Placental epithelial cell (primary cell): ENCODE data around the gene VPS51. TPM values are rescaled to one million over a fixed set of nuclear protein-coding genes. Genes with fewer than 3 reads are reported as not detected.

Experiments used
- small RNA-seq: library from RNA; depleted of rRNA; stranded (forward); fragments of <200 nt; gene quantifications from one replicate; pipeline ENCODE3, GENCODE V24; 2012
- total RNA-seq: library from RNA; depleted of rRNA; stranded (reverse); fragments of >200 nt; gene quantifications from 2 replicates; pipeline ENCODE4 v1.2.3, GENCODE V29; 2012

VPS51 gene
- 196 and 371 TPM in 2 replicates for total RNA-seq

DNA sequence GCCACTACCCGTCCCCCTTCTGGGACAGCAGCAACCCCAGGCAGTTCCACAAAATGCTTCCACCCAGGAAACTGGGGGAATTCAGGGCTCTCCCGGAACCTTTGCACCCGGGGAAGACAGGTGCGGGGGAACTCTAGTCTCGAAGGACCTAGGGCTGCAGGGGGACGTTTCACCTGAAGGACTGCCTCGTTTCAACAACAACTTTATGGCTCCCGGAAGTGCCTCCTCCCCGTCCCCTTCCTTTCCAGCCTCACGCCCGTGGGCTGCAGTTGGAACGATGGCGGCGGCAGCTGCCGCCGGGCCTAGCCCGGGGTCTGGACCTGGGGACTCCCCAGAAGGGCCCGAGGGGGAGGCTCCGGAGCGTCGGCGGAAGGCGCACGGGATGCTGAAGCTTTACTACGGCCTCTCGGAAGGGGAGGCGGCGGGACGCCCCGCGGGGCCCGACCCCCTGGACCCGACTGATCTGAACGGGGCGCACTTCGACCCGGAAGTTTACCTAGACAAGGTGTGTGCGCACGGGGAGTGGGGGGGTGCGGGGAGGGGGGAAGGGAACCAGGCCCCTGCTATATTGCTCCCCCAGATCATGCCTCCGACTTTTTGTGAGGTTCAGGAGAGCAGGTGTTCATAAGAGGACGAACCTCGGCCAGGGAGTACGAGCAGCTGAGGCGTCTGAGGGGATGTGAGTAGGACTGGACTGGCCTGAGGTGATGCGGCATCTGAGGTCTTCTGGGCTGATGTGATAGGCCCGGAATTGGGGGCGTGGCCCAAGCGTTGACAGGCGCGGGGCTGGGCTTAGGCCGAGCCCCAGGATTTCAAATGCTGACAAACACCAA, at the start of gene VPS51:
VPS51 (plus strand) TSS at position 241 of the 833 bp plus-strand sequence; CDS start at position 278, 37 bp downstream.

DNA sequence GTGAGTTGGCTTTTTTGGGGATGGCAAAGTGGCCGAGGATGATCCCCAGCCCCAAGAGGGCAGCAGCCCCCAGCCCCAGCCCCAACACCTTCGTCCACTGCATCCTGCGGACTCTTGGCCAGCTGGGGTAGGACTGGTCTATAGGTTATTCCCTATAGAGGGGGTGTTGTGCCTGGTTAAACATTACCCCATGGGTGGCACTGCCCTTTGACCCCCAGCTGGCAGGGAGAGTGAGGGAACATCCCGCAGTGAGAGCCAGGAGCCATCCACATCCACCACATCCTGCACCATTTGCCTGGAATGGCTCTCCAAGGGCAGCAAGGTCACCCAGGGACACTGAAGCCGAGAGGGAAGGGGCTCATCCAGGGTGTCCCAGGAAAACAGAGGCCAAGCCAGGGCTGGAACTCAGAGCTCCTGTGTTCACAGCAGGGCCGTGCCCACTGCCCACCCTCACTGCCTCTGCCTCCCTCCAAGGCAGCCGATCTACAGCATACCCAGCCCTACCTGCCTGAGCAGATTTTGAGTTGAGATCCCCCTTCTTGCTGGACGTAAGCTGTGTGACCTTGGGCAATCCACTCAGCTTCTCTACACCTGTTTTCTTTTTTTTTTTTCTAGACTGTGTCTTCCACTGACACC, 37.5 kb upstream of the VPS51 start, which contains the start of gene NAALADL1:
NAALADL1 (minus strand) TSS at position 135 of the 636 bp plus-strand sequence; CDS start at position 103, 32 bp downstream.

DNA sequence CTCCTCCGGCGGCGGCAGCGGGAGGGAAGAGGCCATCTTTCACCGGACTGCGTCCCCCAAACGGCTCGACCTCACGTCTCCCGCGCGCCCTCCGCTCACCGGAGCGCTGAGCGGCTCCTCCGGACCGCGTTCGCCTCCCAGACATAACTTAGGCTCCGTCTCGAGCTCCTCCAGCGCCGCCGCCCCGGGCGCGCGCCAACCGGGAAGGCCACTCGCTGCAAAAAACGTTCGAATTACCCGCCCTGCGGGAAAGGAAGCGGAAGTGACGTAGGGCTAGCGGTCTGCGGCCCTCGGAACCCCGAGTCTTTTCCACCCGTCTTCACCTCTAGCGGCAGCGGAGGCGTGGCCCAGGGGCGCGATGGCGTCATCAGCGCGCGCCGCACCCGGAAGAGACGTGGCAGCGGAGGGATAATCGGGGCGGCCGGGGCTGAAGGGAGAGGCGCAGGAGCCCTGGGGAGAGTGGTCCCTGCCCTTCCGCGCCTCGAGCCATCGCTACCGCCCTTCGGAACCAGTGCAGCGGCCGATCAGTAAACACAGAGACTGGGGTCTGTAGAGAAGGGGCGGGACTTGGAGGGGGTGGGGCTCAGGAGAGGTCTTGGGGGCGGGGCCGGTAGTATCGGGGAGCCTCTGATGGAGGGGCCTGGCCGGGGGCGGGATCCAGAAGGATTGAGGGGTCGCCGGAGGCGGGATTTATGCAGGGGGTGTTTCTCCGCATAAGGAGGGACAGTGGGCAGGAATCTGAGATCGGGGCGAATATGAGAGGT, 12.0 kb upstream of the VPS51 start, which contains the start of the genes CDCA5 and ZFPL1:
CDCA5 (minus strand) TSS at position 207 of the 764 bp plus-strand sequence; CDS start at position 145, 62 bp downstream.
ZFPL1 (plus strand) TSS at position 389 of the 764 bp plus-strand sequence. CDS start 477 bp downstream, outside the sequence.

DNA sequence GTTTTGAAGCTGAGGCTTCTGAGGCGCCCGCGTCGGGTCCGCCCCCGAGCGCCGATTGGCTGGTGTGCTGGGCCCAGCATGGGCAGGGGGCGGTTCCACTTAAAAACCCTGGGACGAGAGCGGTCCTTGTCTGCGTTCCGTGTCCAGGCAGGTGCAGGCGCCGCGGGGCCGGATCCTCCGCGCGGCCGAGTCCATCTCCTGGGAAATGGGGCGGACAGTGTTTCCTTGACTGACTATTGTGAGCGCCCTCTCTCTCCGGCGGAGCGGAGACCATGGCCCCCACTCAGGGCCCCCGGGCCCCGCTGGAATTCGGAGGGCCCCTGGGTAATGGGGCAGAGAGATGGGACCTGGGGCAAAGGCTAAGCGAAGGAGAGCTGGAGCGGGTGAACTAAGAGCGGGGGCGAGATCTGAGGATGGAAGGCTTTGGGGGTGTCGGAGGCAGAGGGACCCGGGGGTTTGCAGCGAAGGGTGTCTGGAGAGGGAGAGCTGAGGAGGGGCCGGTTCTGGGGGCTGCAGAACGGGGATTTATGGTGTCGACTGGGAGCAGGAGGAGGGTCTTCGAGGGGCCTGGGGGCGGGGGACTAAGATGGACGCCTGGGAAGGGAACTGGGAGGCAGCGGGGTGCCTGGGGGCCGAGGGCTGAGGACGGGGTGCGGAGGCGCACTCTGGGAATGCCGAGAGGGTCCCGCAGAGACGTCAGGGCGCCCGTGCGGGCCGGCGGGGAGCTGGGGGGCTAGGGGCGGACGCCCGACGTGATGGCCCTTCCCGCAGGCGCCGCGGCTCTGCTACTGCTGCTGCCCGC, 15.9 kb downstream of the VPS51 start, which contains the start of gene TM7SF2:
TM7SF2 (plus strand) TSS at position 129 of the 802 bp plus-strand sequence; CDS start at position 273, 144 bp downstream.

DNA sequence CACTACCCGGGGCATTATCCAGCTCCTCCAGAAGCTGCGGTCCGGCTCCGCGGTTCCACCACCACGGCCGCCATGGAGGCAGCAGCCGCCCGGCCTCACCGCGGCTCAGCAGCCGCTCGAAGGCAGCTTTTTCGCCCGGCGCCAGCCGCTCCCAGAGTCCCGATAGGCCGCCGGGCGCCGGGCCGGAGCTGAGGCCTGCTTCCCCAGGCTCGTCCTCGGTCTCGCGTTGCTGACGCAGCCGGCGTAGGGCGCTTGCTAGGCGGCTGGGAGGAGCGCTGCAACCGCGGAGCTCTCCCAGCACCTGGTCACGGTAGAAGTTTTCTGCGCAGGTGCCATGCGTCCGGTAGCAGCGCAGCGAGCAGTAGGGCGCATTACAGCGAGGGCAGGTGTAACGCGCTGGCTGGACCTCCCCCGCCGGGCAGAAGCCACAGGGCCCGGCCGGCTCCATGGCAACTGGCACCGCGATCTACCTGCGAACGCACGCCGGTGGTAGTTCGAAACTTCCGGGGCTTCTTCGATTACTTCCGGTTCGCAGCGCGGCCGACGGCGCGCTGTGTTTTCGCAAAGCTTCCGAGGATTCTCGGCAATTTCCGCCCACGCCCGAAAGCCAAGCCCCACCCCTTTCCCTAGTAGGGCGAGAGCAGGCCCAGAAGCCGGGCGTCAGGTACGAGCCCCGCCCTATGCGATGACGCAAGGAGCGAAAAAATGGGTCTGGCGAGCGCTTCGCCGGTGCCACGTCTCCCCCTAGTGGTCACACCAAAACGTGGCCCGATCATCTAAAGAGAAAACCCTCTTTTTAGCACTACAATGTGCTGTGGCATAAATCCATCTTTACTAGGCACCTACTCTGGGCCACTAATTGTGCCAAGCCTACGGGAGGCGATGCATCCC, 21.4 kb downstream of the VPS51 start, which contains the start of gene ZNHIT2:
ZNHIT2 (minus strand) TSS at position 496 of the 891 bp plus-strand sequence; CDS start at position 448, 48 bp downstream.

DNA sequence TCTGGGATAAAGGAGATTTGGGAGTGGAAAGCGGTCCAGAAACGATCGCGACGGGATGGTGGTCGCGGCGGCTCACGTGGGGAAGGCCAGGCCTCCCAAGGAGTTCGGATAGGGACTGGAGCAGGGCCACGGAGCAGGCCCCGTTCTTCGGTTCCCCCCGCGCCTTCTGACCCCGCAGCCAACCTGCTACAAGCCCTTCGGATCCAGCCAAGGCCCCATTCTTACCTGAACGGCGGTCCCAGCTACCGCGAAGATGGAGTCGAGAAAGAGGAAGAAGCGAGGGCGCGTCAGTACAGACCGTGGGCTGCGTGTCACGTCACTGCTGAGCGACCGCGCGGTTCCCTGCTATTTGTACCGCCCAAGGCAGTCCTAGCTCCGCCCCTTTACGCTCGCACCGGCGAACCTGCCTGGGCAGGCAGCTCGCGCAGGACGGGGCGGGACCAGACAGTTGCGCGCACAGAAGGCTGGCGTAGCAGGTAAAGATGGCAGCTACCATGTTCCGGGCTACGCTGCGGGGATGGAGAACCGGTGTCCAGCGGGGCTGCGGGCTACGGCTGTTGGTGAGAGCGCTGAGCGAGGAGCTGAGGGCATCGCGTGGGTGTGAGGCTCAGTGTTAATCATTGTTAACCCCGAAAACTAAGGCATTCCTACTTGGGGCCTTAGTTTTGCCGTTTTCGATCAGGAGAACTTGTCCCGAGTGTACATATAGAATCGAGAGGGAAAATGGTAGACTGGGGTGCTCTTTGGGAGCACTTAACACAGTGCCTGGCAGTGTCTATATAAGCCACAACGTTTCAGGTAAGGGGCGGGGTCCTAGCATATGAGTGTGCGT, 26.1 kb downstream of the VPS51 start, which contains the start of the genes FAU and MRPL49:
FAU (minus strand) TSS at position 270 of the 832 bp plus-strand sequence. CDS start 321 bp downstream, outside the sequence.
MRPL49 (plus strand) TSS at position 457 of the 832 bp plus-strand sequence; CDS start at position 483, 26 bp downstream.

DNA sequence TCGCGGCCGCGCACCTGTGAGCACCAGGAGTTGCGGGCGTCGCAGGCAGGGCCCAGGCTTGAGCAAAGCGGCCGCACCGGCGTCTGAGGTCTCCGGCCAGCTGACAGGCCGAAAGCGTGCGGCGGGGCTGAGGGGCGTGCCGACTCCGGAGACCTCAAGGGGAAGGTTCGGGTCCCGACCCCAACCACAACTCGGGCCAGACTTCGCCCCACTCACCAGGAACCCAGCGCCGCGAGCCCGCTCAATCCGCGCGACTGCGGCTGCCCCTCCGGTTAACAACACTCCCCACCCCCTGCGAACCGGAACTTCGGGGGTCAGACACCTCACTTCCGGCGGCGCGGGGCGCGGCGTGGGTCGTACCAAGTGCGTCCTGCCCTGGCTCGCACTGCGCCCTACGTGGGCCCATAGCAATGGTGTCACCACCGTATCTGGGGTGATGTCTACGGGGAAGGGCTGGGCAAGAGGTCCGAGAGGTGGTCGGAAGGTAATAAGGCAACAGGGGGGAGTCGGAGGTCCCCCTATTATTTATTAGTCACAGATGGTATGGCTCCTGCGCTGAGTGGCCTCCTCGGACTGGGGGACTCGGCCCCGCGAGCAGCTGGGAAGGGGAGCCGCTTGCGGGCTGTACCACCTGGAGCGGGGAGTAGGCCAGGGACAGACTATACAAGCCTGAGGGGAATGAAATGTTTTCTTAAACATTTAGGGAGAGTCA, 38.4 kb downstream of the VPS51 start, which contains the start of gene SYVN1:
SYVN1 (minus strand) TSS at position 280 of the 712 bp plus-strand sequence. CDS start 918 bp downstream, outside the sequence.

Small RNA genes lying within 50 kb of the gene (small RNA-seq; reads per million reads assigned to genes)
- not detected for gene HIGD1AP10
- not detected for gene PDCL2P2
- gene RNU2-23P, result 32.1 reads per million, percentile 97 among the genes with 10 or more reads in this experiment

Other genes with a start within 250 kb of the VPS51 start
- gene EHD1, start 217.6 kb upstream of the VPS51 start, total RNA-seq, result 69.1 and 238 TPM in 2 replicates
- gene ATG2A, start 179.0 kb upstream of the VPS51 start, total RNA-seq, result 18.8 and 28.5 TPM in 2 replicates
- gene PPP2R5B, start 171.5 kb upstream of the VPS51 start, total RNA-seq, result 10.2 and 16.7 TPM in 2 replicates
- gene GPHA2, start 160.3 kb upstream of the VPS51 start, total RNA-seq, result not detected in 2 replicates
- gene MAJIN, start 124.1 kb upstream of the VPS51 start, total RNA-seq, result not detected in 2 replicates
- not detected in 2 replicates for gene BATF2, start 99.2 kb upstream of the VPS51 start, total RNA-seq
- 89.9 and 96.4 TPM in 2 replicates for gene ARL2, start 82.1 kb upstream of the VPS51 start, total RNA-seq
- 14.1 and 21.4 TPM in 2 replicates for gene SNX15, start 68.8 kb upstream of the VPS51 start, total RNA-seq
- 27.3 and 27.5 TPM in 2 replicates for gene SAC3D1, start 55.0 kb upstream of the VPS51 start, total RNA-seq
- gene NAALADL1, start 37.7 kb upstream of the VPS51 start, total RNA-seq, result 14.3 and 27.5 TPM in 2 replicates
- 3.6 and 4.3 TPM in 2 replicates for gene CDCA5, start 12.2 kb upstream of the VPS51 start, total RNA-seq
- gene ZFPL1, start 12.0 kb upstream of the VPS51 start, total RNA-seq, result 45.9 and 70.3 TPM in 2 replicates
- 18.5 and 26.9 TPM in 2 replicates for gene TM7SF2, start 15.7 kb downstream of the VPS51 start, total RNA-seq
- gene ZNHIT2, start 21.5 kb downstream of the VPS51 start, total RNA-seq, result 12.6 and 14.5 TPM in 2 replicates
- 163 and 287 TPM in 2 replicates for gene FAU, start 25.9 kb downstream of the VPS51 start, total RNA-seq
- gene MRPL49, start 26.1 kb downstream of the VPS51 start, total RNA-seq, result 35.7 and 78.1 TPM in 2 replicates
- gene SYVN1, start 38.3 kb downstream of the VPS51 start, total RNA-seq, result 20.0 and 53.9 TPM in 2 replicates
- gene SPDYC, start 74.0 kb downstream of the VPS51 start, total RNA-seq, result not detected in 2 replicates
- 197 and 486 TPM in 2 replicates for gene CAPN1, start 85.7 kb downstream of the VPS51 start, total RNA-seq
- gene POLA2, start 165.7 kb downstream of the VPS51 start, total RNA-seq, result 5.0 and 6.3 TPM in 2 replicates
- gene CDC42EP2, start 218.7 kb downstream of the VPS51 start, total RNA-seq, result 3.1 and 23.2 TPM in 2 replicates
- gene DPF2, start 237.6 kb downstream of the VPS51 start, total RNA-seq, result 44.5 and 64.8 TPM in 2 replicates